ENCODE results near the gene MICAL2.

The MICAL2 gene

DNA sequence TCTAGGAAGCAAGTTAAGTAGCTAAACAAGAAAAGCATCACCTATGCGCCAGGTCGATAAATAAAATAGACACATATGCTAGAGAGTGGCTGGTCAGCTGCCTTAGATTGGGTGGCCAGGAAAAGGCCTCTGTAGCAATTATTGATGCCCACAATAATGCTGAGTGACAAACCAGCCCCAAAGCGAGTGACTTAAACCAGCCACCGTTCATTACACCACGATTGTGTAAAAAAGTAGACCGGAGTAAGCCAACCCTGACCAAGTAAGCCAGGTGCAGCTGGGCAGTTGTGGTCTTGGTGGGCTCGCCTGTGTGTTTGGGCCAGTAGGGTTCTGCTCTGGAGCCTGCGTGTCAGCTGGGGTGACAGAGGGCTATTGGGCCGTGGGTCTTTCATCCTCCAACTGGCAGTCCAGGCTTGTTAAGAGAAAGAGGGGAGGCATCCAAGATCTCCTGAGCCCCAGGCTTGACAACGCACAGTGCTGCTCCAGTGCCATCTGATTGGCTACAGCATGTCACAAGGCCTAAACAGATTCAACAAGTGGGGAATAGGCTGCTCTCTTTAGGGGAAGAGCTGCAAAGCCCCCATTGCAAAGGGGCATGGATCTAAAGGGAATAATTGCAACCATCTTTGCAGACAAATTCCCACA, 166.6 kb downstream of the MICAL2 start:
- Mint-ChIP-seq H3K9me3 (no peaks in the 10 kb centered on the region), H3K27me3 (no peaks in the 10 kb centered on the region), H3K4me3 (no peak overlapping the region), H3K36me3 (ENCODE audit: low read depth) (no peaks in the 10 kb centered on the region), H3K4me1 (ENCODE audit: low read depth) (peaks cover 14% of the 10 kb centered on the region), H3K27ac (no peak overlapping the region)

DNA sequence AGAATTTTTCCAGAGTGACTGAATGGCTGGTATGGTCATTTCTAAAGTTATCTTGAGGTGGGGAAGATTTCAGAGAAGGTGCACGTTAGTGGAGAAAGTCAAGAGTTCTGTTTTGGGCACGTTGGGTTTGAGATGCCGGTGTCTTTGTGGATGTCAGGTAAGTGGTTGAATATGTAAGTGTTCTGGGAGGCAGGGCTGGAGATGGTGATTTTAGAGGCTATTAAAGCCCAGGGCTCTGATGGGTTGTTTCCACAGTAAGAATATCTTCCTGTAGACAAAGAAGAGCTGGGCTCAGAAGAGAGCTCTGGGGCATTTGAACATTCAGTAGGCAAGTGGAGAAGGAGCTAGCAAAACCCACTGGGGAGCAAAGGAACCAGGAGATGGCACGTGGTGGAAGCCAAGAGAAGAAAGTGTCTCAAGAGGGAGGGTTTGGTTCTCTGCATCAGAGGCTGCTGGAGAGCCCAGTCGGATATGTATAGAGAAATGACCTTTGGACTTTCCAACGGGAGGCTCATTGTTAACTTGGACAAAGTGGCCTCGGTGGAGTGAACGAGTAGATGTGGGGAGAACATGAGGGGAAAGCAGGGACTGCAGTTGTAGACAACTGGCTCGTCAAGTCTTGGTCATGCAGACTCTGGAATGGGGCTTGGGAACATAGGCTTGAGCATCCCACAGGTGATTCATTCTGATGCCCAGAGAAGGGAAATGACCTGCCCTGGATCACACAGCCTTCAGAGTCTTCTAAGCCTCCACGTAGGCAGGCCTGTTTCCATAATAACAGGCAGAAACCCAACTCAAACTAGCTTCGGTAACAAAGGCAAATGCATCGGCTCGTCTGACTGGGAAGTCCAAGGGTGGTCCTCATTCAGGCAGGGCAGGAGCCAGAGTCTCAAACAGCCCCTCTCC, 168.6 kb downstream of the MICAL2 start:
- Mint-ChIP-seq H3K4me1 (ENCODE audit: low read depth) (peaks cover 14% of the 10 kb centered on the region), H3K36me3 (ENCODE audit: low read depth) (no peaks in the 10 kb centered on the region), H3K27me3 (no peaks in the 10 kb centered on the region), H3K9me3 (no peaks in the 10 kb centered on the region), H3K27ac (no peak overlapping the region), H3K4me3 (no peak overlapping the region)

DNA sequence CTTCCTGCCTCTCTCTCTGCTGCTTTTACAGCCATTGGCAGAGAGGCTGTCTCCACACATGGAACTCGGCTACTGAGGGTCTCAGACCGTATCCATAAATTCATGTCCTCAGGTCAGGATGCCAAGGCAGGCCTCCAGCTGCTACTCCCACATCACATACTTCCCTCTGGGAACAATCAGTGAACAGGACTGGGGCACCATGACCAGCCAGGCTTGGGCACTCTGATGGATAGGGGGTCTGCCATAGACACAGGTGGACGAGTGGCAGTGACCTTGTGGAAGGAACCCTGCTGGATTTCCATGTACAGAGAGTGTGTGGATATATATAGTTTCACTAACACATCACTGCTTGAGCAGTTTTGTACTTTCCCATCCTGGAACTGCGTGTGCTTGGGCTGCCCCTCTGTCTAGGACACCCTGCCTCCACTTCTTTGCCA, 169.3 kb downstream of the MICAL2 start:
- H3K4me3 Mint-ChIP-seq: no peak overlapping the region
- no peaks in the 10 kb centered on the region for H3K27me3 Mint-ChIP-seq
- no peaks in the 10 kb centered on the region for H3K36me3 Mint-ChIP-seq (ENCODE audit: low read depth)
- H3K9me3 Mint-ChIP-seq: no peaks in the 10 kb centered on the region
- no peak overlapping the region for H3K27ac Mint-ChIP-seq
- H3K4me1 Mint-ChIP-seq (ENCODE audit: low read depth): peaks cover 14% of the 10 kb centered on the region

DNA sequence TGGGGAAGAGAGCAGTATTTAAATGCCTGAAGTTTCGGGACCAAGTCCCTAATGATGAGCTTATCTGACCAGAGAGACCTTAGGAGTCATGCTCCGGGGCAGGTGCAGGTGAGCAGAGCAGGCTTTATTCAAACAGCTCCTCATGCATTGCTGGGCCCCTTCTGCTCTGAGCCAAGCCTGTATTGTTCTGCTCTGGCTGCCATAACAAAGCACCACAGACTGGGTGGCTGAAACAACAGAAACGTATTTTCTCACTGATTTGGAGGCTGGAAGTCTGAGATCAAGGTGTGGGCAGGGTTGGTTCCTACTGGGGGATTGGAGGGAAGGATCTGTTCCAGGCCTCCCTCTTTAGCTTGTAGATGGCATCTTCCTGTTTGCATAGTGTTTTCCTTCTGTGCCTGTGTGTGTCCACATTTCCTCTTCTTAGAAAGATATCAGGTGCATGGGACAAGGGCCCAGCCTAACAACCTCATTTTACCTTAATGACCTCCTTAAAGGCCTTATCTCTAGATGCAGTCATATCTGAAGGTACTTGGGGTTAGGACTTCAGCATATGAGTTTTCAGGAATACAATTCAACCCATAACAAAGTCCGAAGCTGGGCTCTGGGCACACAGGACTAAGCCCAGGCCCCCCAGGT, 169.9 kb downstream of the MICAL2 start:
- H3K36me3 Mint-ChIP-seq (ENCODE audit: low read depth): no peaks in the 10 kb centered on the region
- no peaks in the 10 kb centered on the region for H3K27me3 Mint-ChIP-seq
- peaks cover 14% of the 10 kb centered on the region for H3K4me1 Mint-ChIP-seq (ENCODE audit: low read depth)
- no peak overlapping the region for H3K4me3 Mint-ChIP-seq
- H3K9me3 Mint-ChIP-seq: no peaks in the 10 kb centered on the region
- H3K27ac Mint-ChIP-seq: no peak overlapping the region

DNA sequence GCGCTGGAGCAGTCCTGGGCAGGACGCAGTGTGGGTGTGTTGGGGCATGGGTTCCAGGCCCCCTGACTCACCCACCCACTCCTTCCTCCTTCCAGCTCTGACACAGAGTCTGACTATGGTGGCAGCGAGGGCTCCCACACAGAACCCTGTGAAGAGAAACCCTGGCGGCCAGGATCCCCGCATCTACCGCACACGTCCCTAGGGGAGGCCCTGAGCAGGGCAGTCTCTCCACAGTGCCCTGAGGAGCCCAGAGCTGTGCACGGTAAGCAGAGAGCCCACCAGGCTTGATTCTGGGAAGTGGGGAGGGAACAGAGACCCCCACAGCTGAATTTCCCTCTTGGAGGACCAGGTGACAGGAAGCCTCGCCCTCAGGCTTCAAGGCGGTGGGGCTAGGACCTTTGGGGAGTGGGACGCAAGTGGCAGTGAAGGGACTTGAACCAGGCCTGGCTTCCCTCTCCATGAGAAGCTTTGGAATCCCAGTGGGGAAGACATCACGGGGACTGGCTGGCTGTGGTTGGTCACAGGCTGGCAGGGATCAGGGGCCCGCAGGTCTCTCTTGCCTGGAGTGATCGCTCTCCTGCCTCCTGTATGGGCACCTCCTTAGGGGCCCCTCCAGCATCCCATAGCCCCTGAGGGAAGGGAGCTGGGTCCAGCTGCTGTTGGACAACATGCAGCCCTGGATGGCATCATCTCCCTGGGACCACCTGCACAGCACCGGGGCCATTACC, 170.6 kb downstream of the MICAL2 start:
- H3K4me3 Mint-ChIP-seq: no peak overlapping the region
- H3K27ac Mint-ChIP-seq: no peak overlapping the region
- H3K9me3 Mint-ChIP-seq: no peaks in the 10 kb centered on the region
- no peaks in the 10 kb centered on the region for H3K27me3 Mint-ChIP-seq
- no peaks in the 10 kb centered on the region for H3K36me3 Mint-ChIP-seq (ENCODE audit: low read depth)
- H3K4me1 Mint-ChIP-seq (ENCODE audit: low read depth): peaks cover 14% of the 10 kb centered on the region

DNA sequence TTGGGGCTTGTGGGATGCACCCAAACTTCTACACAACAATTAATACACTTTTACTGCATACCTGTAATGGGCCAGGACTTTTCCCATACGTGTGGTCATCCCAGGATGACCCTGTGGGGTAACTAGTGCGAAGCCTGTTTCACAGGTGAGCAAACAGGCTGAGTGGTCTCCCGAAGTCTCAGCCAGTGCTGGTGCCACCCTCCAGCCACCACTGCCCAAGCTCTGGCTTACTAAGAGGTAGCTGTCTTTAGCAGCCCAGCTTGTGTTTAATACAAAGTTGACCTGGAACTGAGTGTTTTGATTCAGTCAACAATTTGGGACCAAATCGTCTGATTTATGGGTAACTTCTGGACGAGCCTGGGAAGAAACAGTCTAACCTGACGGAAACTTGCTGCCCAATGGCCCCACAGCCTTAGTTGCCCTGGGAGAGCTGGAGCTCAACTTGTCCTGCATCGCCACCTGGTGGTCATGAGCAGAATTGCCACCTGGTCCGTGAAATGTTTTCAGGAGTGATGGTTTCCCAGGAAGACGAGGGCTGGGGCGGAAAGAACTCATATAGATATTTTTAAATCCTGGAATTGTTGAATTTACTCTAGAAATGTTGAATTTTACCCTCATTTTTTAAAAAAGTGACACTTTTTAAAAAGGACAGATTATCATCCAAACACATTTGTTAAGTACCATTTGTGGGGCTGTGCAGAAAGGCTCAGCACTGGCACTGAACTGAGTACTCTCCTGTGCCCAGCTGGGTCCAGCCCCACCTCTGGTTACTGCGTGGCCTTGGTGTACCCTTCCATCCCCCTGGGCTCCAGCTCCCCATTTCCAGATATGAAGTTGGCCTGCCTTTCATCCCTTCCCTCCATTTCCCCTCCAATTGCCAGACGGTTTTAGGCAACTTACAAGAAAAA, 171.4 kb downstream of the MICAL2 start:
- H3K4me3 Mint-ChIP-seq: no peak overlapping the region
- no peaks in the 10 kb centered on the region for H3K9me3 Mint-ChIP-seq
- peak overlapping the region; percentile 32 for H3K27ac Mint-ChIP-seq
- no peaks in the 10 kb centered on the region for H3K36me3 Mint-ChIP-seq (ENCODE audit: low read depth)
- no peaks in the 10 kb centered on the region for H3K27me3 Mint-ChIP-seq
- H3K4me1 Mint-ChIP-seq (ENCODE audit: low read depth): peaks cover 14% of the 10 kb centered on the region

DNA sequence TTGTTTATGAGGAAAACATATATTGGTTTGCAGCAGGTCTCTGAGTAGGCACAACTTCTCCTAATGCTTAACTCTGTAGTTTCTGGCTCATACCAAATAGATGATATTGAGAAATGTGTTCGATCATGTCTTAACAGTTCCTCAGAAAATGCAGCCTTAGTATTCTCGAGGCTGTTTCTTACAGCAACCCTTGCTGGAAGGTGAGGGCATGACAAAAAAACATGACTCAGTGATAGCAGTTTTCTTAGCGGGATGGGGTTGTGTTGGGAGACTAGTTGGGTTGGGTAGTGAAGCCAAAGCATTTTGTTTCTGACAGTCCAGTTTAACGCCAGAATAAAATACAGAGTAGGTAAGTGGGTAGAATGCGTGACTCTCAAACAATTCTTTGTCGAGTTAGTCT, 172.3 kb downstream of the MICAL2 start:
- H3K36me3 Mint-ChIP-seq (ENCODE audit: low read depth): no peaks in the 10 kb centered on the region
- no peak overlapping the region for H3K4me3 Mint-ChIP-seq
- H3K27ac Mint-ChIP-seq: no peak overlapping the region
- no peaks in the 10 kb centered on the region for H3K9me3 Mint-ChIP-seq
- H3K4me1 Mint-ChIP-seq (ENCODE audit: low read depth): peaks cover 14% of the 10 kb centered on the region
- no peaks in the 10 kb centered on the region for H3K27me3 Mint-ChIP-seq

DNA sequence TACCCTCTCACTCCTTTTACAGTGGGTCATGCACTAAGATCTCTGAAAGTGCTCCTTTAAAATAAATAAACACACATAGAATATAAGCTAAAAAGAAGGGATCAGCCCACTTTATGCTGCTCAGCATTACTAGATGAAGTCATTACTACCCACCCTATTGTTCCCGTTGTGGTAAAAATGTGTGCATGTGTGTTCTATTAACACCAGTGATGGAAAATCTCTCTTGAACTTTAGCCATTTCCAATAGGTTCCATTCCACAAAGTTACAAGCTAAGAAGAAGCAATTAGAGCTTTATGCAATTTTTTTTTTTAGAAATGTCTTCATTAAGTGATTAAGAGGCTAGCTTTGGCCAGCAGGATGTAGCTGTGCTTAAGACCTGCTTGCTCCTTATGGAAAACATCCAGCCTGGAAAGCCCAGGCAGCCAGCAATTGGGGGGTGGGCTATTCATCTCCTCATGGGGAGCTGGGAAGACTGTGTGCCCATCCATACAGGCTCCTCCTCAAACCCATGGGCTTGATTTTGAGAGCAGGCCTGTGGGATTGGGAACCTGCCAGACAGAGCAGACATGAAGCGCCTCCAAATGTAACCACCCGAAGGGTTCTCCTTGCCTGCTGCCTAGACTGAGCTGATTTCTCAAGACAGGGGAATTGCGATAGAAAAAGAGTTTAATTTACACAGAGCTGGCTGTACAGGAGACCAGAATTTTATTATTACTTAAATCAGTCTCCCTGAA, 174.1 kb downstream of the MICAL2 start:
- Mint-ChIP-seq H3K4me1 (ENCODE audit: low read depth) (peaks cover 14% of the 10 kb centered on the region), H3K27ac (no peak overlapping the region), H3K36me3 (ENCODE audit: low read depth) (no peaks in the 10 kb centered on the region), H3K9me3 (no peaks in the 10 kb centered on the region), H3K4me3 (no peak overlapping the region), H3K27me3 (no peaks in the 10 kb centered on the region)

DNA sequence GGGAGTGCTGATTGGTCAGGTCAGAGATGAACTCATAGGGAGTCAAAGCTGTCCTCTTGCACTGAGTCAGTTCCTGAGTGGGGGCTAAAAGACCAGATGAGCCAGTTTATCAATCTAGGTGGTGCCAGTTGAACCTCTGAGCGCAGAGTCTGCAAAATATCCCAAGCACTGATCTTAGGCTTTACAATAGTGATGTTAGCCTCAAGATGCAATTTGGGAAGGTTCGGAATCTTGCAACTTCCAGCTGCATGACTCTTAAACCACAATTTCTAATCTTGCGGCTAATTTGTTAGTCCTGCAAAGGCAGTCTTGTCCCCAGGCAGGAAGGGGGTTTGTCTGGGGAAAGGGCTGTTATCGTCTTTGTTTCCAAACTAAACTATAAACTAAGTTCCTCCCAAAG, 174.7 kb downstream of the MICAL2 start:
- Mint-ChIP-seq H3K27ac (no peak overlapping the region), H3K4me3 (no peak overlapping the region), H3K9me3 (no peaks in the 10 kb centered on the region), H3K27me3 (no peaks in the 10 kb centered on the region), H3K4me1 (ENCODE audit: low read depth) (peaks cover 17% of the 10 kb centered on the region), H3K36me3 (ENCODE audit: low read depth) (no peaks in the 10 kb centered on the region)

DNA sequence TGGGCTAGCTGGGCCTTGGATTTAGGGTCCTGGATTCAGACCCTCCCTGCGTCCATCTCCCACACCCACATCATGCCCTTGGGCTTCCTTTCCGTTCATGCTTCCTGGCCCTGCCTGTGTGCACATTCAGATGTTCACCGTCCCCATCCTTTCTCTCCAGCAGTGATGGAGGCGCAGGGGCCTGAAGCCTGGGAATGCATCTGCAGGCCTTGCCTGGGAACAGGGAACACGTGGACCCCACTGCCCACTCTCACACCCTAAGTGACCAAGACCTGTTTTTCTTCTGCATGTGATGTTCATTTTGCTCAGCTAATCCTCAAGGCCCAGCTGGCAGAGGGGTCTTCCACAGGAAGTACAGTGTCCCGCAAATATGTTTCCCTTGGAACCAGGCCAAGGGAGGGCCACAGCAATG, 175.4 kb downstream of the MICAL2 start:
- Mint-ChIP-seq H3K9me3 (no peaks in the 10 kb centered on the region), H3K4me3 (no peak overlapping the region), H3K36me3 (ENCODE audit: low read depth) (no peaks in the 10 kb centered on the region), H3K27me3 (no peaks in the 10 kb centered on the region), H3K27ac (no peak overlapping the region), H3K4me1 (ENCODE audit: low read depth) (peaks cover 14% of the 10 kb centered on the region)

DNA sequence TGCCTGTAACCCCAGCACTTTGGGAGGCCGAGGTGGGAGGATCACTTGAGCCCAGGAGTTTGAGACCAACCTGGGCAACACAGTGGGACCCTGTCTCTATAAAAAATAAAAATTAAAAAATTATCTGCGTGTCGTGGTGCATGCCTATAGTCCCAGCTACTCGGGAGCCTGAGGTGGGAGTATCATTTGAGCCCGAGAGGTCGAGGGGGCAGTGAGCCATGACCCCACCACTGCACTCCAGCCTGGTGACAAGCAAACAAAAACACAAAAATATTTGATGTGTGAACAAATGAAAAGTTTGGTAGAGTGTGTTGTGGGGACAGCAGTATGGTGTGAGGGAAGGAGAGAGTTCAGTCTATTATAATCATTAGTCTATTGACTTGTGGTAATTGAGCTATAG, 176.2 kb downstream of the MICAL2 start:
- H3K27me3 Mint-ChIP-seq: no peaks in the 10 kb centered on the region
- no peak overlapping the region for H3K4me3 Mint-ChIP-seq
- H3K4me1 Mint-ChIP-seq (ENCODE audit: low read depth): peaks cover 8% of the 10 kb centered on the region
- H3K36me3 Mint-ChIP-seq (ENCODE audit: low read depth): no peaks in the 10 kb centered on the region
- H3K27ac Mint-ChIP-seq: no peak overlapping the region
- no peaks in the 10 kb centered on the region for H3K9me3 Mint-ChIP-seq

DNA sequence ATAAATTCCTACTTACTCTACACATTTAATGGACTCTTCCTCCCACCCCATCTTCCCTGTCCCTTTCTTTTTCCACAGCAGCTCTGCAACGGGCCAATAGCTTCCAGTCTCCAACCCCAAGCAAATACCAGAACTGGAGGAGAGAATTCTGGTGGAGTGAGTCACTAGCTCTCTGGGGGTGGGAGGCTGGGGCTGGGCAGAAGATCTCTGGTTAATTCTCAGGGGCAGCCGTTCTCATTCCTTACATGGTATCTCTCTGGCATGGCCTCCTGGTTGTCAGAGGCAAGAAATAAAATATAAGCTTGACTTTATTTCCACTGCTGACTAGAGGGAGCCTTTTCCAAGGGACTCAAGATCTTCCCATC, 176.6 kb downstream of the MICAL2 start:
- Mint-ChIP-seq H3K4me3 (no peak overlapping the region), H3K9me3 (no peaks in the 10 kb centered on the region), H3K4me1 (ENCODE audit: low read depth) (peaks cover 5% of the 10 kb centered on the region), H3K36me3 (ENCODE audit: low read depth) (no peaks in the 10 kb centered on the region), H3K27ac (no peak overlapping the region), H3K27me3 (no peaks in the 10 kb centered on the region)

DNA sequence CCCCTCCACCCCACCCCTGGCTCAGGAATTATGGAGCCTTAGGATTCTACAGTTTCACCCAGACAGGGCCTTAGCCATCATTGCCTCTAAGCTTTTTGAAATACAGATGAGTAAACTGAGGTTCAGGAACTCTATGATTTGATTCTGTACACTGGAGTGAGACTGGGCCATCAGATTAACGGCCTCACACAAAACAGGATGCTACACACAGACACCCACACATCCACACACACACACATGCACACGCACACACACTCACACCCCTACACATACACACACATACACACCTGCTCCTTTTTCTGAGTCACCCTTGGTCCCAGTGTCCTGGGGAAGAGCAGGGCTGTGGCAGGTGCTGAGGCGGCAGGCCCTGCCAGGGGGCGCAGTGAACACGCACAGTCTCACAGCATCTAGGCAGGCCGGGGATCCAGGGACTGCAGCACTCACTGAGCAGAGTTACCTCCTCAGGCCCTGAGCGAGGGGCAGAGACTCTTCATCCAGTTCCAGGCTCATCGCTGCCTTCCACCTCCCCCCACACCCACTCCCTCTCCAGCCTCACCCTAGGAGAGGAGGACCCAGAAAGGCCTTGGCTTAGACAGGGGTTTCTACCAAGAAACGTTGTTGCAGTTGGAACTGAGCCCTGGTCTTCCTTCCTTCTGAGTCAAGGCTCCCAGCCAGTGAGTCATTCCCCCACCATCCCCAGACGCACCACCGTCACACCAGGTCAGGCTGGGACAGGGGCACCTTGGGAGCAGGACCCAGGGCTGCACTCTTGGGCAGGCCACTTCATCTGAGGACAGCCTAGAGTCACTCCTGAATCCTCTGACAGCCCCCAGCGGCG, 177.2 kb downstream of the MICAL2 start:
- H3K4me1 Mint-ChIP-seq (ENCODE audit: low read depth): peaks cover 5% of the 10 kb centered on the region
- H3K27ac Mint-ChIP-seq: no peak overlapping the region
- no peaks in the 10 kb centered on the region for H3K36me3 Mint-ChIP-seq (ENCODE audit: low read depth)
- H3K27me3 Mint-ChIP-seq: no peaks in the 10 kb centered on the region
- no peaks in the 10 kb centered on the region for H3K9me3 Mint-ChIP-seq
- H3K4me3 Mint-ChIP-seq: no peak overlapping the region

All from stimulated activated naive CD8-positive, alpha-beta T cell treated with anti-CD3 and anti-CD28 coated beads, Interleukin-15, Interleukin-2, amounts not matched to agents 100 ng/mL and 50 ng/mL, for 24 hours (primary cell).